Astrocyte of the cerebellum (primary cell): ENCODE results near the gene GPR152.

ENCODE experiments used
- DNase-seq: peaks from one replicate; pipeline ENCODE4 v3.0.0-alpha.2; 2011; ENCODE audit warnings: low read depth
- H3K4me3 ChIP-seq: 2 replicates; pipeline ENCODE4 v1.5.1; 2011; ENCODE audit warnings: mild to moderate bottlenecking, low read depth, low read length, moderate library complexity
- CTCF ChIP-seq: IDR thresholded peaks from 2 replicates; pipeline ENCODE4 v1.5.1; 2012; ENCODE audit warnings: low read length, low read depth, moderate library complexity, mild to moderate bottlenecking; ENCODE audit errors: missing control alignments
- in situ Hi-C: cut with HindIII; loops from 2 replicates; pipeline ENCODE4 v1.10.0; 2017; ENCODE audit warnings: low sequenced_read_pairs

Gene GPR152

GRCh38 chr11:67412495-67413179, 39.9 kb downstream of the GPR152 start:
- DNase-seq = no peak
- H3K4me3 ChIP-seq = no peak overlapping the region
- in situ Hi-C loops = no loop called here
- no peak for TF ChIP-seq CTCF

GRCh38 chr11:67411785-67412152, 40.8 kb downstream of the GPR152 start:
- no peak overlapping the region for H3K4me3 ChIP-seq
- TF ChIP-seq CTCF = no peak
- in situ Hi-C loops = no loop called here
- DNase-seq = no peak

GRCh38 chr11:67410984-67411784, 41.3 kb downstream of the GPR152 start:
- no peak for DNase-seq
- in situ Hi-C loops = no loop called here
- no peak for TF ChIP-seq CTCF
- H3K4me3 ChIP-seq = no peak overlapping the region

GRCh38 chr11:67410369-67410831, 42.1 kb downstream of the GPR152 start:
- no peak overlapping the region for H3K4me3 ChIP-seq
- no peak for DNase-seq
- in situ Hi-C loops = no loop called here
- TF ChIP-seq CTCF = no peak

- no peak for DNase-seq
- no peak overlapping the region for H3K4me3 ChIP-seq
- TF ChIP-seq CTCF = no peak
- in situ Hi-C loops = no loop called here
Measured at GRCh38 chr11:67409781-67410368, 42.7 kb downstream of the GPR152 start.

GRCh38 chr11:67409261-67409666, 43.3 kb downstream of the GPR152 start:
- no peak overlapping the region for H3K4me3 ChIP-seq
- DNase-seq = no peak
- in situ Hi-C loops = no loop called here
- TF ChIP-seq CTCF = no peak
